HepG2 (cell line): ENCODE data around the gene TAB2. TPM values are rescaled to one million over a fixed set of nuclear protein-coding genes. Genes with fewer than 3 reads are reported as not detected.

Experiments
- ETV5 ChIP-seq: IDR thresholded peaks from 2 replicates; pipeline ENCODE4 v1.6.1; 2018; ENCODE audit warnings: missing biosample characterization, missing genetic modification reagents, inconsistent platforms, borderline replicate concordance
- GABPB1 ChIP-seq: IDR thresholded peaks from 2 replicates; pipeline ENCODE4 v1.6.1; 2016; ENCODE audit warnings: mild to moderate bottlenecking, missing genetic modification reagents, moderate library complexity, missing compliant biosample characterization
- KMT2B ChIP-seq: IDR thresholded peaks from 2 replicates; pipeline ENCODE4 v1.6.1; 2016; ENCODE audit warnings: missing genetic modification reagents, missing compliant biosample characterization
- MEIS1 ChIP-seq: sonication (generic); formaldehyde crosslinking; IDR thresholded peaks from 2 replicates; pipeline ENCODE4 v1.9.0; 2021; ENCODE audit warnings: mild to moderate bottlenecking, missing genetic modification reagents, moderate library complexity, borderline replicate concordance
- NFKBIZ ChIP-seq: IDR thresholded peaks from 2 replicates; pipeline ENCODE4 v1.6.1; 2018; ENCODE audit warnings: missing genetic modification reagents, missing compliant biosample characterization
- ZFX ChIP-seq: sonication (generic); formaldehyde crosslinking; IDR thresholded peaks from 2 replicates; pipeline ENCODE4 v1.4.0; 2020; ENCODE audit warnings: mild to moderate bottlenecking, low read depth, missing genetic modification reagents, moderate library complexity
- ZNF136 ChIP-seq: sonication (generic); formaldehyde crosslinking; IDR thresholded peaks from 2 replicates; pipeline ENCODE4 v1.8.1; 2022; ENCODE audit warnings: low read depth, mild to moderate bottlenecking, moderate library complexity, missing genetic modification reagents
- ZNF550 ChIP-seq: sonication (generic); formaldehyde crosslinking; IDR thresholded peaks from 2 replicates; pipeline ENCODE4 v1.4.0; 2020; ENCODE audit warnings: mild to moderate bottlenecking, missing genetic modification reagents, borderline replicate concordance
- polyA plus RNA-seq, 8 experiments: library from polyadenylated mRNA; depleted of rRNA in 3 of 8; stranded (reverse) in 7 of 8; unstranded in 1 of 8; fragments of >200 nt; fragmentation: Illumina TruSeq in 4 of 8; extraction: Trizol in 4 of 8; gene quantifications; 2 replicates each; pipeline versions ENCODE4 v1.2.1 to v1.2.3, GENCODE V29; 2011 to 2016; ENCODE audit warnings: low read depth in 4 of 8, missing spikeins in 1 of 8, mixed read lengths in 1 of 8; ENCODE audit not compliant: insufficient read depth in 1 of 8
- total RNA-seq, 5 experiments: library from RNA; depleted of rRNA; stranded (reverse); fragments of >200 nt; fragmentation: Illumina TruSeq; extraction: Trizol; gene quantifications; 2 replicates each; pipeline ENCODE4 v1.2.3, GENCODE V29; 2016; ENCODE audit warnings: low read depth in 1 of 5
- TF ChIP-seq, protein P1 (sequence below): sonication (generic); formaldehyde crosslinking; IDR thresholded peaks from 2 replicates; pipeline ENCODE4 v1.4.0; 2020; ENCODE audit warnings: missing genetic modification reagents, borderline replicate concordance
- TF ChIP-seq, protein P2 (sequence below): sonication (generic); formaldehyde crosslinking; IDR thresholded peaks from 2 replicates; pipeline ENCODE4 v1.4.0; 2020; ENCODE audit warnings: missing genetic modification reagents, low read depth, mild to moderate bottlenecking, borderline replicate concordance
- TF ChIP-seq, protein P3 (sequence below): sonication (generic); formaldehyde crosslinking; IDR thresholded peaks from 2 replicates; pipeline ENCODE4 v1.5.0; 2020; ENCODE audit warnings: mild to moderate bottlenecking, low read depth, missing genetic modification reagents, borderline replicate concordance
- TF ChIP-seq, protein P4 (sequence below): sonication (generic); formaldehyde crosslinking; conservative IDR thresholded peaks from 2 replicates; pipeline ENCODE4 v1.4.0; 2020; ENCODE audit warnings: missing genetic modification reagents

The TAB2 gene
- total and polyA plus RNA-seq, 2 of the 13 experiments (the other 11 are each of a cell fraction or from before 2014, with no cell fraction given): 23.7 to 50.2 TPM

DNA sequence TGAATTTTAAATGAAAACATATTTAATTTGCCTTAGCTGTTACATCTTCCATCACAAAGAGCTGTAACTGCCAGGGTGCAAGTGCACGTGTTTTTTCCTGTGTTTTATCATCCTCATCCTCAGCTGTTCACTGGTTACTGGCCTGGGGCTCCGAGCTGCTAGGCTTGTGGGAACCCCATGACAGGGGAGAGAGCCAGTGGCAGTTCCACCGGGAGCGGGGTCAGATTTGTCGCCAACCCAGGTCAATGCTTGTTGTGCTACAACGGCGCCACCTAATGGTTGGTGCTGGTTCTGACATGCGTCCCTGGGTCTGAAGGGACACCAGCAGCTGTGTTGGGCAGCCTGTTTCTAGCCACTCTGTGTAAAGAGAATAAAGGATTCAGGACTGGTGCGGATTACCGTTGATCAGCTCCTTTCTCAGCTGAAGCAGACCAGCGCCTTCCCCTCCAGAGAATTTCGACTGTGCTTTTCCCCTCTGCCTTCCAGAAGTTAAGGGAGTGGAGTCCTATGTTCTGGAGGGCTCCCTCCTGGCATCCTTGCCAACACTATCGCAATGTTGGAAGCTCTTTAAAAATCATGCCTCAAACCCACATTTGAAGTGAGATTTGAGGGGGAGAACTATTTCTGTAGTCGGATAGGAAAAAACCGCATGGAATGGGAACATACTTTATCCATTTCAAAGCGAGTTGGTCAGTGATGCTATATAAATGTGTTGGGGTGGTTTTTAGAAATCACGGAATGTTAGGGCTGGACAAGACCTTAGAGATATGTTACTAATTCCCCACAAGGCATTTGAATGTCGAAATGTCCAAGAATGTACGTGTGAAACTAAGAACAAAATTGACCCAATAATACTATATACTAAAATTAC, 114.6 kb downstream of the TAB2 start (continued):
- TF ChIP-seq, protein P1, sequence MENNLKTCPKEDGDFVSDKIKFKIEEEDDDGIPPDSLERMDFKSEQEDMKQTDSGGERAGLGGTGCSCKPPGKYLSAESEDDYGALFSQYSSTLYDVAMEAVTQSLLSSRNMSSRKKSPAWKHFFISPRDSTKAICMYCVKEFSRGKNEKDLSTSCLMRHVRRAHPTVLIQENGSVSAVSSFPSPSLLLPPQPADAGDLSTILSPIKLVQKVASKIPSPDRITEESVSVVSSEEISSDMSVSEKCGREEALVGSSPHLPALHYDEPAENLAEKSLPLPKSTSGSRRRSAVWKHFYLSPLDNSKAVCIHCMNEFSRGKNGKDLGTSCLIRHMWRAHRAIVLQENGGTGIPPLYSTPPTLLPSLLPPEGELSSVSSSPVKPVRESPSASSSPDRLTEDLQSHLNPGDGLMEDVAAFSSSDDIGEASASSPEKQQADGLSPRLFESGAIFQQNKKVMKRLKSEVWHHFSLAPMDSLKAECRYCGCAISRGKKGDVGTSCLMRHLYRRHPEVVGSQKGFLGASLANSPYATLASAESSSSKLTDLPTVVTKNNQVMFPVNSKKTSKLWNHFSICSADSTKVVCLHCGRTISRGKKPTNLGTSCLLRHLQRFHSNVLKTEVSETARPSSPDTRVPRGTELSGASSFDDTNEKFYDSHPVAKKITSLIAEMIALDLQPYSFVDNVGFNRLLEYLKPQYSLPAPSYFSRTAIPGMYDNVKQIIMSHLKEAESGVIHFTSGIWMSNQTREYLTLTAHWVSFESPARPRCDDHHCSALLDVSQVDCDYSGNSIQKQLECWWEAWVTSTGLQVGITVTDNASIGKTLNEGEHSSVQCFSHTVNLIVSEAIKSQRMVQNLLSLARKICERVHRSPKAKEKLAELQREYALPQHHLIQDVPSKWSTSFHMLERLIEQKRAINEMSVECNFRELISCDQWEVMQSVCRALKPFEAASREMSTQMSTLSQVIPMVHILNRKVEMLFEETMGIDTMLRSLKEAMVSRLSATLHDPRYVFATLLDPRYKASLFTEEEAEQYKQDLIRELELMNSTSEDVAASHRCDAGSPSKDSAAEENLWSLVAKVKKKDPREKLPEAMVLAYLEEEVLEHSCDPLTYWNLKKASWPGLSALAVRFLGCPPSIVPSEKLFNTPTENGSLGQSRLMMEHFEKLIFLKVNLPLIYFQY (CRISPR knock-in tag): peak; percentile 67; the same call in 1 of the 2 replicates
- TF ChIP-seq ETV5 (CRISPR knock-in tag): peak; percentile 60
- no peak for TF ChIP-seq ZNF136 (CRISPR knock-in tag)
- 0 out of 2 replicates have a peak, but pooled peaks have one; percentile 24 for TF ChIP-seq NFKBIZ
- no peak; the same call in 1 of the 2 replicates for TF ChIP-seq ZFX
- TF ChIP-seq, protein P2, sequence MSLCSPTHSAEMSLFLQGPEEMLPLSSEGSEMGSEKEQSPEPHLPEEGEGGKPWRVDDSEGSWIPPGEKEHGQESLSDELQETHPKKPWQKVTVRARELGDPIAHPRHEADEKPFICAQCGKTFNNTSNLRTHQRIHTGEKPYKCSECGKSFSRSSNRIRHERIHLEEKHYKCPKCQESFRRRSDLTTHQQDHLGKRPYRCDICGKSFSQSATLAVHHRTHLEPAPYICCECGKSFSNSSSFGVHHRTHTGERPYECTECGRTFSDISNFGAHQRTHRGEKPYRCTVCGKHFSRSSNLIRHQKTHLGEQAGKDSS (CRISPR knock-in tag): peak; percentile 34; the same call in 1 of the 2 replicates
- TF ChIP-seq, protein P3, sequence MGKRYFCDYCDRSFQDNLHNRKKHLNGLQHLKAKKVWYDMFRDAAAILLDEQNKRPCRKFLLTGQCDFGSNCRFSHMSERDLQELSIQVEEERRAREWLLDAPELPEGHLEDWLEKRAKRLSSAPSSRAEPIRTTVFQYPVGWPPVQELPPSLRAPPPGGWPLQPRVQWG (CRISPR knock-in tag): no peak
- TF ChIP-seq ZNF550 (CRISPR knock-in tag): no peak
- TF ChIP-seq, protein P4, sequence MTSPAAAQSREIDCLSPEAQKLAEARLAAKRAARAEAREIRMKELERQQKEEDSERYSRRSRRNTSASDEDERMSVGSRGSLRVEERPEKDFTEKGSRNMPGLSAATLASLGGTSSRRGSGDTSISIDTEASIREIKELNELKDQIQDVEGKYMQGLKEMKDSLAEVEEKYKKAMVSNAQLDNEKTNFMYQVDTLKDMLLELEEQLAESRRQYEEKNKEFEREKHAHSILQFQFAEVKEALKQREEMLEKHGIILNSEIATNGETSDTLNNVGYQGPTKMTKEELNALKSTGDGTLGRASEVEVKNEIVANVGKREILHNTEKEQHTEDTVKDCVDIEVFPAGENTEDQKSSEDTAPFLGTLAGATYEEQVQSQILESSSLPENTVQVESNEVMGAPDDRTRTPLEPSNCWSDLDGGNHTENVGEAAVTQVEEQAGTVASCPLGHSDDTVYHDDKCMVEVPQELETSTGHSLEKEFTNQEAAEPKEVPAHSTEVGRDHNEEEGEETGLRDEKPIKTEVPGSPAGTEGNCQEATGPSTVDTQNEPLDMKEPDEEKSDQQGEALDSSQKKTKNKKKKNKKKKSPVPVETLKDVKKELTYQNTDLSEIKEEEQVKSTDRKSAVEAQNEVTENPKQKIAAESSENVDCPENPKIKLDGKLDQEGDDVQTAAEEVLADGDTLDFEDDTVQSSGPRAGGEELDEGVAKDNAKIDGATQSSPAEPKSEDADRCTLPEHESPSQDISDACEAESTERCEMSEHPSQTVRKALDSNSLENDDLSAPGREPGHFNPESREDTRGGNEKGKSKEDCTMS (CRISPR knock-in tag): no peak
- peak; percentile 58; the same call in 1 of the 2 replicates for TF ChIP-seq MEIS1
- TF ChIP-seq KMT2B: peak; percentile 58; the same call in 1 of the 2 replicates
- TF ChIP-seq GABPB1 (CRISPR knock-in tag): peak; percentile 31; the same call in 1 of the 2 replicates
